Colon (tissue), 2 donors: ENCODE measurements around the gene C16orf74.

ENCODE experiments used
- FAIRE-seq: peaks from 2 replicates; lab custom pipeline; 2012; peaks lifted over from hg19 to GRCh38; lab: Jason Lieb, UNC
- donor health status: control.
- donor health status: control.

The C16orf74 gene

DNA sequence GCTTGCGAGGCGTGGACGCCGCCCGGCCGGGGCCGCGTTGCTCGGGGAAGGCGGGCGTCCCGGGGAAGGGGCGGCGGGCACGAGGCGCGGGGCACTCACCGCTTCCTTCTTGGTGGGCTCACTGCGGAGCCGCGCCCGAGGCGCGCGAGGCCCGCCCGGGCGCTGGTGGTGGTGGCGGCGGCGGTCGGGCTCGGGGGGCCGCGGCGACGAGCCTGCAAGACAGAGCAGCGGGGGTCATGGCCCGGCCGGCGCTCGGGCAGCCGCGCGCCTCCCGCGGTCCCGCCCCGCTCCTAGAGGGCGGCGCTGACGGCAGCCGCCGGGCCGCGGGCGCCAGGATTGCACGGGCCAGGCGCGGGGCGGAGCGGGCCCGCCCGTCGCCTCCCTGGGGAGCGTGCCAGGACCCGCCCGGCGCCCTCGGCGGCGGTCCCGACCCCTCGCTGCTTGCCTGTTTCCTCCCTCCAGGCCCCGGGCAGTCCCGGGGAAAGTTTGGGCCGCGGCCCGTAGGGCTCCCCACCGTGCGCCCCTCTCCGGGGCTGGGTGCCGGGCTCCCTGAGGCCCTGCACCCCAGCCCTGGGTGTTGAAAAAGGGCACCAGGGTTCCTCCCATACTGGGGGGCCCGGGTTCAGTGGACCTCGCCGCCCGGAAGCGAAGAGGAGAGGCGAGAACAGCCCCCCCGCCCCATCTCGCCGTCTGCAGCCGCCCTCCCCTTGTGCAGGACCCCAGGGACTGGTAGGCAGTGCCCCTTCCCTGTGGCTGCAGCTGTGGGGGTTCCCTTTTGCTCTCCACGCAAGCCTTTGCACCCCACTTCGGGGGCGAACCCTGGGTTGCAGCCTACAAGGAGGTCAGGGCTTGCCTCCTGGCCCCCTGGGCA is at the start of gene C16orf74:
TSS of gene C16orf74 (minus strand) at position 270 of the 871 bp plus-strand sequence. CDS start 15,879 bp downstream, outside the sequence.
- no peak for FAIRE-seq

DNA sequence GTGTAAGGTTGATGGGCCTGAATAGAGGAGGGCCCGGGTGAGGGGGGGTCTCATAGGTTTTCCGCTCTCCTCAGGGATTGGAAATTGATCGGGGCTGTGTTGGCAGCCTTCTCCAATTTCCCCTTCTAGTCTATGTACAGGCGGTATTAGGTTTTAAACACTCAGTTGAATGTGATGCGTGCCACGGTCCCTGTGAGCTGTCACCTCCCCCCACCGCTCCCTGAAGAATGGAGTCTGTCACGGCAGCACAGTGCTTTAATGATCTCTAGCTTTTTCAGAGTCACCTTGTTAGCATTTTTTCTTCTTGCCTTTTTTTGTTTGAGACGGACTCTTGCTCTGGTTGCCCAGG is 49.4 kb upstream of the C16orf74 start:
- no peak for FAIRE-seq

DNA sequence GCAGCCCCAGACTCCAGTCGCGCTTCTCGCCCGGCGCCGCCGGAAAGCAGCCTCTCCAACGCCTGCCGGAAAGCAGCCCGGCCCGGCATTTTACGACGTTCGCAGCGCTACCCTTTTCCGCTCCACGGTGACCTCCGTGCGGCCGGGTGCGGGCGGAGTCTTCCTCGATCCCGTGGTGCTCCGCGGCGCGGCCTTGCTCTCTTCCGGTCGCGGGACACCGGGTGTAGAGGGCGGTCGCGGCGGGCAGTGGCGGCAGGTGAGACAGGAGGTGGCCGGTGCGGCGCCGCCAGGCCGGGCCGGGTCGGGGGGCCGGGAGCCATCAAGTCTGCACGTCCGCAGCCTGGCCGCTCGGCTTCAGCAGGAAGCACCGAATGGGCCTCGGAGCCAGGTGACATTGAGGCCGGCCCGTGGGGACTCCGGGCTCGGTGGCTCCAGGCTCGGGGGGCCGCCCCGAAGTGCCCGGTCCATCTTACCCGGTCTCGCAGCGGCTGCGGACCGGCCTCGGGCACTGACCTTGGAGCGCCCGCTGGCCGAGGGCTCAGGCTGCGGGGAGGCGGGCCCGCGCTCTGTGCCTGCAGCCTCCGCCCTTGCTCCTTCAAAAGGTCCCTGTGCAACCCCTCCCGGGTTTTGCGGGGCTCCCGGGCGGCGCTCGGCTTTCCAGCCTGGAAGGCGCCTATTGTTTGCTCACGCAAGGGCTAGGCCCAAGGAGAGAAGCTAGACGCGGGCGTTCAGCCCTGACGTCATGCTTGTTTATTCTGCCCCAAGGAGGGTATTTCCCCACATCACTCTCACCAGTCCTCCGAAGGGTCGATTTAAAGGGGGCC is 48.8 kb upstream of the C16orf74 start, which contains the start of the genes COX4I1 and EMC8:
TSS of gene COX4I1 (plus strand) at position 199 of the 824 bp plus-strand sequence. CDS start 1,511 bp downstream, outside the sequence.
TSS of gene EMC8 (minus strand) at position 48 of the 824 bp plus-strand sequence. CDS start 249 bp downstream, outside the sequence.
- no peak for FAIRE-seq

DNA sequence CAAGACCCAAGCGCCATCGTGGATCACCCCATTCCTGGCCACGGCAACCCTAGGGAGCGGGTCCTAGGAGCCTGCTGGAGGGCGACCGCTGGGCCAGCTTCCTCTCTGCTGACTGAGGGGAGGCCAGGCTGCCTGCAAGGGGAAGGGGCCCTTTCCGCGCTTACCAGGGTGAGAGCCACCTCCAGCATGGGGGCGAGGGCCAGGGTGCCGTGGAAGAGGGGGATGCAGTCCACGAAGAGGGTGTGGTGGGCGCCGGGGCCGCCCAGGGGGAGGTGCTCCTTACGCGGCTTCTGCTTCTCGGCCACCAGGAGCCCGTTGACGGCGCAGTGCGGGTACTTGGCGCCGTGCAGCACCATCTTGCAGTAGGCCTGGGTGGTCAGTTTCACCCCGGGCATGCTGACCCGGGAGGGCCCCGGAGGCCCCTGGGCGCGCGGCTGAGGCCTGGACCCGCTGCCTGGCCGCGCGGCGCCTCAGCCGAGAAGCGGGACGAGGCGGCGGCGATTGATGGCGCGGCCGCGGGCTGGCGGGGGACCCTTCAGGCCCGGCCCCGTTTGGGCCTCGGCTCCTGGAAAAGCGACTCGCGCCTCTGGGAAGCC is 48.1 kb upstream of the C16orf74 start:
- FAIRE-seq: no peak

DNA sequence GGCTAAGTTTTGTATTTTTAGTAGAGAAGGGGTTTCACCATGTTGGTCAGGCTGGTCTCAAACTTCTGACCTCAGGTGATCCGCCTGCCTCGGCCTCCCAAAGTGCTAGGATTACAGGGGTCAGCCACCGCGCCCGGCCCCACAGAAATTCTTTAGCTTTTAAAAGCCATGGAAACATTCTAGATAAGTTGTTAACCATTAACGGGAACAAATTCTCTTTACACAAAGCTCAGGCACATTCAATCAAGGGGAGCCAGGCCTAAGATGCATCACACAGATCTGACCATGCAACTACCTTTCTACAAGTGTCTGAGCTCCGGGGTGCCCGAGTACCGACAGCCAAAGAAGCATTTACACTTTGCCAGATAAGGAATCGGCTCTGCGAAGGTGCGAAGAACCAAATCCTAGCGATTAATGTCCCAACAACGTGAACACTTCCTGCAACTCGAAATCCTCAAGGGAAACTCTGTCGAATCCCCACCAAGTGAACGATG is 47.4 kb upstream of the C16orf74 start:
- no peak for FAIRE-seq

DNA sequence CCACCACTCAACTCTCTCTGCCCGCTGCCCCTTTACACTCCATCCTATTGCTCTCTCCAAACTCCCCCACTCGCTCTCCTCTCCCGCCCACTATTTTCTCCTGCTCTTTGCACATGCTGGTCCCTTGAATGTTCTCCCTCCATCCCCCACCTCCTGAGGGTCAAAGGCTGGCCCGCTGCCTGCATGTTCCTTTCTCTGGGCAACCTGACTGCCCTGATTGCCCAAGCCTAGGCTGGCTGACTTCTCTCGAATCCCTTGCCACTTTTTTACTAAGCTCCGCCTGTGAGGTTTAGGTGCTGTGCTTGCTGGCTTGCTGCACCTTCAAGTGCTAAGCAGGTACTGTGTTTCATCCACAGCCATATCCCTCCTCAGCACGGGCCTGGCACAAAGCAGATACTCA is 45.7 kb upstream of the C16orf74 start:
- FAIRE-seq: no peak

DNA sequence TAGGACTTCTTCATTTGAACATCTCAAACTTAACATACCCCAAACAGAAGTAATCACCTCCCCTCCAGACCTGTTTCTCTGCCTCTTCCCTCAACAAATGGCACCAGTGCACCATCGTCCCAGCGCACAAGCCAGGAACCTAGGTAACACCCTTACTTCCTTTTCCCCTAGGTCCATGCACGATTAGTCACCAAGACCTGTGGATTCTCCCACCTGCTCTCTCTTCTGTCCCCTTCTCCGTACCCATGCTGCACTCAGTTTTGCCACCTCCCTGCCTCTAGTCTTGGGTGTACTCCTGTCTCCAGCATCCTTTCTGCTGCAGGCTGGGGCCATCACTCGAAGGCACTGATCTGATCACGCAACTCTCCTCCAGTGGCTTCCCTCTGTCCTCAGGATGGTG is 45.3 kb upstream of the C16orf74 start:
- no peak for FAIRE-seq

DNA sequence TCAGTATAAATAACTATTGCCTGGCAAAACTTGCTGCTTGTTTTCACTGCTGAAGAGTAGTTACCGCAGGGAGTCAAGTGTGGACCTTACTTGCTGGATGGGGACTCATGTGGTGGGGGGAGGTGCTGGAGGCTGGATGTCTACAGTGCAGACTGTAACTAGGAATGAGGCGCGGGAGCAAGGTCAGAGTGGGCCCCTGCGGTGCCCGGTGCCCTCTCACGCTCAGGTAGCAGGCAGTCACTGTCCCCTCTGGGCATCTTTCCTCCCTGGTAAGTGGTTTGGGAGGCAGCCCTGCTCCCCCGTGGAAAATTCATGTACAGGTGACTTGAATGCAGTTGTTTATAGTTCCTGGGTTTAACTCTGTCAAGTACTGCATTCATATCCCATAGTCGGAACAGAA is 43.8 kb upstream of the C16orf74 start:
- FAIRE-seq: no peak

DNA sequence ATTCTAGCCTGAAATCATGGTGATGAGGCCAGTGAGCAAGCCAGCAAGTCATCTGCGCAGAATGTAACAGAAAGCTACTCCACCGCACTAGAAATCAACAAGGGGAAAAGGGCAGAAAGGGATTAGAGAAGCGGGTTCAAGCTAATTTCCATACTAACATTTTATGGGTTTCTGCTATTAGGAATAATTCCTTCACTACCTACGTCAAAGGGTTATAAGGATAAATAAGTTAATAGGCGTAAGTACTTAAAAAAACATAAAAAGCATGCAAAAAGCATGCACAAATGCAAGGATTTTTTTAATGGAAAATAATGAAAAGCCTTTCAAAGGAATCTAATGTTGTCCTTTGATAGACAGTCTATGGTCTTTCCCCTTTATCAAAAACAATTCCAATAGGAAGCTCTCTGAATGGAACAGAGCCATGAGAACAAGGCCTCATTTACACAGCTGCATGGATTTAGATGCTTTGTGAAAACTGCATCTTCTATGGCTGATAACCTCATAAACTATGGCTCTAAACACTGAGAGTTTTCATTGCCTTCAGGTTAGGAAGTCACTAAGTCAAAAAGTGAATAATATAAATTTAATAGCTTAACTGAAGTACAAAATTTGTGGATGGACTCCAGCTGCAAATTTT is 42.9 kb upstream of the C16orf74 start:
- FAIRE-seq: no peak

DNA sequence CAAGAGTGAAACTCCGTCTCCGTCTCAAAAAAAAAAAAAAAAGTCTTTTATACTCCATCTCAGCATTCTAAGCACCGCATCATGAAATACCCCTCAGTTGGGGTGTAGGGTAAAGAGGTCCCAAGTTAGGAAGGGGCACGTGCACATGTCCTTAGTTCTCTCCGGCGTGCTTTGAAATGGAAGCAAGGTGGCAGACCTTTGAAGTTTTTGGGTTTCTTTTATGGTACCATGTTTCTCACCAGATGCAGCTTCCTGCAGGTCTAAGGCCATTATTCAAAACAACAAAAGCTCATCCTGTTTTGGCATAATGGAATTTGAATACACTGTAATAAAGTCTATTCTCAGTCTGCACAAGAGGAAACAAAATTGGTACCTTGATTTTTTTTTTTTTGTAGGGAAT is 38.9 kb upstream of the C16orf74 start:
- FAIRE-seq: no peak

DNA sequence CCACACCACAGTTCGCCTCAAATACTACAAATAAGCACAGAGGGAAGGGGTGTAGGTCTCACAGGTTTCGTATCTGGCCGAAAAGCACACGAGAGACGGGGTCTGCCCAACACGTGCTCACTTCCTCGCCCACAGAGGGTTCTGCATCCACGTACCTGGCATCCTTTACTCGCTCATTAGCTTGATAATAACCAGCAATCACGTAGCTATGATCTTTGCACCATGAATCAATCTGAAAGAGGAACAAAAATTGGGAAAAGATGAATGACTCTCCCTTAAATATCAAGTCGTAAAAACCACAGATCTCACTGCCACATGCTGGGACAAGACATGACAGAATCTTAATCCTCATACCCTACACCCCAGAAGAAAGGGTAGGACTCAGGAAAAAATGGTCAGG is 37.9 kb upstream of the C16orf74 start:
- FAIRE-seq: no peak

DNA sequence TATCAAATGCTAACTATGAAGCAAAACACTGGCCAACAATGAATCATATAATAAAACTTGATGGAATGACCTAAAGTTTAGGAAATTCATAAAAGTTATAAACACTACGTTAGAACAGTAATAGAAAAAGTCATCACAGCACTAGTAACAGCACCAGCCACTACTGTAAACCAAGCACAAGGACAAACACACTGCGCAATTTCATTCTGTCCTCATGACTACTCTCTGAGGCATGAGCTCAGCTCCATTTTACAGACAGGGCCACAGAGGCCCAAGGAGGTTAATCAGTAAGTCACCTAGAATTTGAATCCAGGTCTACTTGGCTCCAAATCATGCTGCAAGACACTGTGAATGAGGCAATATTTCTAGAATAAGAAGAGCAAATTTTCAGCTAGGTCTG is 35.0 kb upstream of the C16orf74 start:
- FAIRE-seq: no peak

DNA sequence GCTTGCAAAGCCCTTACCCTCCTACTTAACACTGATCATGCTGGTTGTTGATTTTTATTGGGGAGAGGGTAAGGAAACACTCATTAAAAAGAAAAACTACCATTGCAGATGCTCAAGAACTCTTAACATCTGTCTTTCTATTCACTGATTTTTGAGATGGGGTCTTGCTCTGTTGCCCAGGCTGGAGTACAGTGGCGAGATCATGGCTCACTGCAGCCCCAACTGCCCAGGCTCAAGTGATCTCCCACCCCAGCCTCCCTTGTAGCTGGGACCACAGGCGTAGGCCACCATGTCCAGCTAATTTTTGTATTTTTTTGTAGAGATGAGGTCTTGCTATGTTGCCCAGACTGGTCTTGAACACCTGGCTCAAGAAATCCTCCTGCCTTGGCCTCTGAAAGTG is 33.9 kb upstream of the C16orf74 start:
- no peak for FAIRE-seq

DNA sequence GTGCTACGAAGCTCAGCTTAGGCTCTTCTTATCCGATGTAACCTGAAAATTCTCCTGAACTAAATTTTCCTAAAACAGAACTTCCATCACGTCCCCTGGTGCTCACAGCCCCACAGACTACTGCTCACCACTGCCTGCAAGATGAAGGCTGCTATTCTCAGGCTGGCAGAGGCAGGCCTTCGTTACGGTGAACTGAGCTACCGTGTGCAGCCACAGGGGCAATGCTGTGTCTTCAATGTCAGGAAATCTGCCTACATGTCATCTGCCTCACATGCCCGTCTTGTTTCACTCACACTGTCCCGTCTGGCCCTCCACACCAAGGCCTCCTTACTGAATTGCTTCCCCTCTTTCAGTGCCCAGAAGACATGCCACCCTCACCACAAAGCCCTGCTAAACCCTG is 32.5 kb upstream of the C16orf74 start:
- FAIRE-seq: no peak

DNA sequence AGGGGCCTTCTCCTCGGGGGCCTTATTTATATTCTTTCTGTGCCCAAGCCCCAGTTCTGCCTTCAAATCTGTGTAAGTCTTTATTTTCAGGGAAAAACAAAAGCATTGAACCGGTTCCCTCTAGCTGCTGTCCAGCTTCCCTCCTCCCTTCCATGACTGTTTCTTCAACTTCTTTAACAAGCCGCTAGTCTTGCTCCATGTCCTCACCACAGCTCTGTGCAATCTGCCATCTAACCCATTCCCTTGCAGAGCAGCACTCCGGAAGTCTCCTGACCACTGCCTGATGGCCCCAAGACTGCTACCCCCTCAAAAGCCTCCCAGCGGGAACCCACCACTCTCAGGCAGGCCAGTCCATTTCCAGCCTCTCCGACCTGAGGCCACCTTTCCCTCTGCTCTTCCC is 31.6 kb upstream of the C16orf74 start:
- no peak for FAIRE-seq

DNA sequence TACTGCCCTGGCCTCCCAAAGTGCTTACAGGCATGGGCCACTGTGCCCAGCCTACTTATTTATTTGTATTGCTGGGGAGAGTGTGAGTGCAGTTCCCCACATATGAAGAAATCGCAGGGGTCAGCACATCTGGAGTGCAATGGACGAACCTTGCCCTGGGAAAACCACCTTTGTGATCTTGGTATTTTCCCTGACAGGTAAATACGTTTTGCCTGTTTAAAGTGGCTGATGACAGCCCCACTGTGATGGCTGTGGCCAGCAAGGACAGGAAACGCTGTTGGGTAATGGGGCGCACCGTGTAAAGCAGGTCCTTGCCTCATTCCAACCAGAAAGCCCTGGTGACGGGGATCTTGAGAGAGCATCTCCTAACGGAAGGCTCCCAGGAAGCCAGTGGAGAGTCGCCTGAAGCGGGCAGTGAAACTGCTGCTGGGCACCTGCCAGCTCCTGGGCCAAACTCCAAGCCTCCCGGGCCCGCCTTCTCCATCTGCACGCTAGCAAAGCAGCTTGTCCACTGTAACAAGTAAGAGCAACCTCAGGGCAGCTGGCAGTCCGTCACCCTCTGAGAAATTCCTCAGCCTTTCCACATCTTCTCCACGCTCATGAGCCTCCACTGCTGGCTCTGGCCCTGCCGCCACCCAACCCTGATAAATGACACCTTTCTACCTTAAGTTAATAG is 30.9 kb upstream of the C16orf74 start:
- no peak for FAIRE-seq

DNA sequence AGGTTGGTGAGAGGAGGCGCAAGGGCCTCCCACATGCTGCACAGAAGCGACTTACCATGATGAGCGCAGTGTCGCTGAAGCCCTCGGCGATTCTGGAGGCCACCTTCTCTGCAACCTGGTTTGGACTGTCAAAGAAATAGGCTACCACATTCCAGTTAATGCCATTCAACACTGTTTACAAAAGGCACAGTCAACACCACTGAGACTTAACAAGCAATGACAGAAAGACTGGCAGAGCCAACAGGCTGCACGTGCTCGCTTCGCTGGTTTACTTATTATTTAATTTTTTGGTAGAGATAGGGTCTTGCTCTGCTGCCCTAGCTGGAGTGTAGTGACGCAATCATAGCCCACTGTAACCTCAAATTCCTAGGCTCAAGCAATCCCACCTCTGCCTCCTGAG is 30.3 kb upstream of the C16orf74 start:
- no peak for FAIRE-seq

DNA sequence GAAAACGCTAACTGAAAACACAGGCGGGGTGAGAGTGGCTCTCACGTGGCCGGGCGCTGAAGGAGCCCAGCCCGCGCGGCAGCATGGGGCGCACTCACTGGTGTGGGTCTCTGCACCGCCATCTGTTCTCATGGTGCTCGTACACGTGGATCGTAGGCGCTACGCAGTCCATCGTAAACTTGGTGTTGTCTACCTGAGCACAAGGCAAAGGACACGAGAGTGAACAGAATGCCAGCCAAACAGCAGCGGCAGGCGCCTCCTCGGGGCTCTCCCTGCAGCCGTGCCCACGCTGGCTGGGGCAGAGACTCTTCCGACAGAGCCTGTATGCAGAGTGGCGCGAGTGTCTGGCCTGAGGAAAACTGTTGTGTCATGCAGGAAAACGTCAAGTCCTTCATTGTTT is 29.4 kb upstream of the C16orf74 start:
- no peak for FAIRE-seq

DNA sequence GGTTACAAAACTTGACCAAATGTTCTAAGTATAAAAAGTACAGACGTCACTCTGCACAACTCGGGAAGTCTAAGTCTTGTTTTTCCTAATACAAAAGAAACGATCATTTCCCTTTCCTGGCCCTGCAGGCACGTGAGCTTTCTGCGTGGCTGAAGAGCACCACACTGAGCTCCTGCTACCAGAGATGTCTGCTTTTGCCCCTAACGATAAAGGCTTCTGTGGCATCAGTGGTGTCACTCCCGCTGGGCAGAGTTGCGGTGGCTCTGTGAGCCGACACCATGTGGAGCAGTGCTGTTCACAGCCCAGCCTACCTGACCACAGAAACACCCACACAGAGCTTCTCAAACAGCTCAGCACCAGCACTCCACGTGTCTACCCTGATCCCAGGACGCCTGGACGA is 28.0 kb upstream of the C16orf74 start:
- FAIRE-seq: no peak

DNA sequence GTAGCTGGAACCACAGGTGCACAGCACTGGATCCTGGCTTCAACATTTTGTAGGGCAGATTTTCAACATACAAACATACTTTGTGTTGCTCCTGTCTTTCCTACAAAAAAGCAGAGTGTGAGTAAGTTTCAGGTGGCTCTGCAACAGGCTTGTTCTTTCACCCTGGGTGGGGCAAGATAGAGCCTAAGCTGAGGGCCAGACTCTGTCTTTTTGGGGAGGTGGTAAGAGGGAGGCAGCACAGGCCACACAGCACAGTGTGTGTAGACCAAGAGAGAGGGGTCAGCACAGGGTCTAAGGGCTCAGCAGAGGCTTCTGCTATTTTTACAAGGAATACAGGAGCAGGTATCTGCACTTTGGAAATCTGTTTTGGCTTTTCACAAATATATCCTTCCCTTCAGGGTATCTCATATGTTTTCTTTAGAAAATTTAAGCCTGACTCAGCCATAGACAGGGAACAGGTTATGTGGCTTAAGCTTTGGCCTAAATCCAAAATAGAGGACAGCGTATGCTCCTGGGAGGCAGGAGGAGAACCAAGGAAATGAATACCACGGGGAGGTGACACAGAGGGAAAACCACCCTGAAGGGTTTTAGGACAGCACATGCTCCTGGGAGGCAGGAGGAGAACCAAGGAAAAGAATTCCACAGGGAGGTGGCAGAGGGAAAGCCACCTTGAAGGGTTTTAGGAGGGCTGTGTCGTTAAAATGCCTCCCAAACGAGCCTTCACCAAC is 26.9 kb upstream of the C16orf74 start:
- no peak for FAIRE-seq

DNA sequence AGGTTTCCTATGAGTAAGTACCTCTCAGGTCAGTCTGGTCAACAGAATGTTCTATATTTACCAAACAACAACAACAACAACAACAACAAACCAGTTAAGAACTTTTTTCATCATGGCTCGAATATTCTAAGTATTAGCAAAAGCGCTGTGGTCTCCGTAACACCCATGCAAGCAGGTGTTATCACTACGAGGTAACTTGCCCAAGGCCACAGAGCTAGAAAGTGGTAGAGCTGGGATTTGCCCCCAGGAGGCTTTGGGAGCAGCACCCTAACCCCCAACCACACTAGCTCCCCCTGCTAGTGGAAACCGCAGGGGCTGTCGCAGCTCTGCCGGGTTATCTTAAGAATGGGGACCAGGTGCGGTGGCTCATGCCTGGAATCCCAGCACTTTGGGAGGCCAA is 23.9 kb upstream of the C16orf74 start:
- no peak for FAIRE-seq
